Caco-2 (cell line): ENCODE data around the gene FRMD4A. TPM values are rescaled to one million over a fixed set of nuclear protein-coding genes. Genes with fewer than 3 reads are reported as not detected.

Experiments
- BruUV-seq: library from RNA; stranded (reverse); fragments of 400-500 nt; replicated peaks from 2 replicates; lab custom pipeline; 2021; lab: Mats Ljungman, UMichigan
- CTCF ChIA-PET: fragments of 300-600 bp; sonication (Branson Sonifier 250); formaldehyde crosslinking; loops from one replicate; lab custom pipeline; 2022; ENCODE audit warnings: antibody characterized with exemption; lab: Charles Lee
- POLR2A ChIA-PET: fragments of 300-600 bp; sonication (Branson Sonifier 250); formaldehyde crosslinking; loops from one replicate; lab custom pipeline; 2022; ENCODE audit warnings: antibody characterized with exemption; lab: Charles Lee
- DNase-seq, 2 experiments: peaks; one replicate each; pipeline versions ENCODE4 v3.0.0 to v3.0.0-alpha.2; 2020 to 2022
- H3K27me3 ChIP-seq: replicated peaks from 2 replicates; pipeline ENCODE4 v1.6.0; 2011; ENCODE audit warnings: low read length; ENCODE audit not compliant: control insufficient read depth, insufficient read depth
- H3K36me3 ChIP-seq: 2 replicates; pipeline ENCODE4 v1.5.1; 2011; ENCODE audit warnings: low read length; ENCODE audit not compliant: control insufficient read depth, insufficient read depth
- H3K4me1 ChIP-seq: fragments of 250-450 bp; sonication (Bioruptor Pico); 2 replicates; pipeline ENCODE4 v1.5.1; 2020; ENCODE audit warnings: mild to moderate bottlenecking
- H3K4me3 ChIP-seq: 2 replicates; pipeline ENCODE4 v1.5.1; 2011; ENCODE audit warnings: low read depth, mild to moderate bottlenecking, control low read depth, low read length
- H3K9me3 ChIP-seq: fragments of 250-450 bp; sonication (Bioruptor Pico); 2 replicates; pipeline ENCODE4 v1.5.1; 2020; ENCODE audit warnings: mild to moderate bottlenecking, moderate library complexity
- H3K27ac Mint-ChIP-seq: one replicate; pipeline ENCODE4 v1.8.0; 2022; ENCODE audit warnings: mixed read lengths; ENCODE audit not compliant: unreplicated experiment
- H3K27me3 Mint-ChIP-seq: one replicate; pipeline ENCODE4 v1.8.0; 2022; ENCODE audit warnings: mixed read lengths; ENCODE audit not compliant: insufficient read depth, unreplicated experiment
- H3K36me3 Mint-ChIP-seq: one replicate; pipeline ENCODE4 v1.8.0; 2022; ENCODE audit warnings: mild to moderate bottlenecking, mixed read lengths; ENCODE audit not compliant: insufficient read depth, unreplicated experiment
- H3K4me1 Mint-ChIP-seq: one replicate; pipeline ENCODE4 v1.8.0; 2022; ENCODE audit warnings: low read depth, mixed read lengths; ENCODE audit not compliant: unreplicated experiment
- H3K4me3 Mint-ChIP-seq: one replicate; pipeline ENCODE4 v1.8.0; 2022; ENCODE audit warnings: mild to moderate bottlenecking, moderate library complexity, mixed read lengths; ENCODE audit not compliant: unreplicated experiment
- H3K9me3 Mint-ChIP-seq: one replicate; pipeline ENCODE4 v1.8.0; 2022; ENCODE audit warnings: mixed read lengths; ENCODE audit not compliant: unreplicated experiment
- intact Hi-C: fragments of 100-400 bp; cut with micrococcal nuclease; formaldehyde crosslinking; loops from one replicate; pipeline ENCODE4 v1.10.0; 2022; ENCODE audit not compliant: unreplicated experiment
- total RNA-seq: library from RNA; stranded (reverse); gene quantifications from 2 replicates; pipeline ENCODE4 v1.2.3, GENCODE V29; 2022
- TF ChIP-seq, protein P1 (sequence below), 2 experiments: fragments of 200-600 bp in 1 of 2; IDR thresholded peaks; 1 replicate in 1 of 2; 2 replicates in 1 of 2; pipeline versions ENCODE4 v1.5.1 to v1.8.0; 2011 to 2022; ENCODE audit warnings: antibody characterized with exemption in 1 of 2, control low read depth in 1 of 2, inconsistent platforms in 1 of 2, low read depth in 1 of 2, low read length in 1 of 2, mild to moderate bottlenecking in 1 of 2, moderate library complexity in 1 of 2; ENCODE audit not compliant: insufficient read depth in 1 of 2, severe bottlenecking in 1 of 2, unreplicated experiment in 1 of 2

Gene FRMD4A
- total RNA-seq, 1 experiment from 2014 or later: 52.1 TPM

DNA sequence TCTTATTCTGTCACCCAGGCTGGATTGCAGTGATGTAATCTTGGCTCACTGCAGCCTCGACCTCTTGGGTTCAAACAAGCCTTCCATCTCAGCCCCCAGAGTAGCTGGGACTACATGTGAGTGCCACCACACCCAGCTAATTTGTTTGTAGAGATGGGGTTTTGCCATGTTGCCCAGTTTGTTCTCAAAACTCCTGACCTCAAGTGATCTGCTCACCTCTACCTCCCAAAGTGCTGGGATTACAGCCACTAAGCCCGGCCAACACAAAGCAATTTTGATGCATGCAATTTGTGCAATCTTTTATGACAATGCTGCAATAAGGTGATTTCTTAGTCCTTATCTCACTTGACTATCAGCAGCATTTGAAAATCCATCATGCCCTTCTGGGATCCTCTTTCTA lies 333.1 kb downstream of the FRMD4A start:
- H3K27me3 Mint-ChIP-seq: peaks cover 6% of the 10 kb centered on the region
- intact Hi-C loops: loop anchor here (5.0 kb wide), 1 partner anchor 210 kb away; no protein-coding TSS in a partner anchor
- ChIA-PET POLR2A (no interaction called here), CTCF (no interaction called here)
- Histone ChIP-seq H3K27me3 (no peaks in the 10 kb centered on the region), H3K4me3 (no peak overlapping the region), H3K4me1 (no peaks in the 10 kb centered on the region), H3K36me3 (no peaks in the 10 kb centered on the region), H3K9me3 (no peaks in the 10 kb centered on the region)
- no peaks in the 10 kb centered on the region for H3K4me1 Mint-ChIP-seq
- H3K4me3 Mint-ChIP-seq: no peak overlapping the region
- TF ChIP-seq, protein P1, sequence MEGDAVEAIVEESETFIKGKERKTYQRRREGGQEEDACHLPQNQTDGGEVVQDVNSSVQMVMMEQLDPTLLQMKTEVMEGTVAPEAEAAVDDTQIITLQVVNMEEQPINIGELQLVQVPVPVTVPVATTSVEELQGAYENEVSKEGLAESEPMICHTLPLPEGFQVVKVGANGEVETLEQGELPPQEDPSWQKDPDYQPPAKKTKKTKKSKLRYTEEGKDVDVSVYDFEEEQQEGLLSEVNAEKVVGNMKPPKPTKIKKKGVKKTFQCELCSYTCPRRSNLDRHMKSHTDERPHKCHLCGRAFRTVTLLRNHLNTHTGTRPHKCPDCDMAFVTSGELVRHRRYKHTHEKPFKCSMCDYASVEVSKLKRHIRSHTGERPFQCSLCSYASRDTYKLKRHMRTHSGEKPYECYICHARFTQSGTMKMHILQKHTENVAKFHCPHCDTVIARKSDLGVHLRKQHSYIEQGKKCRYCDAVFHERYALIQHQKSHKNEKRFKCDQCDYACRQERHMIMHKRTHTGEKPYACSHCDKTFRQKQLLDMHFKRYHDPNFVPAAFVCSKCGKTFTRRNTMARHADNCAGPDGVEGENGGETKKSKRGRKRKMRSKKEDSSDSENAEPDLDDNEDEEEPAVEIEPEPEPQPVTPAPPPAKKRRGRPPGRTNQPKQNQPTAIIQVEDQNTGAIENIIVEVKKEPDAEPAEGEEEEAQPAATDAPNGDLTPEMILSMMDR (IDR thresholded peaks at IDR 0.05; ENCODE audit: insufficient read depth in 1 of 2, low read depth in 1 of 2, low read length in 1 of 2, severe bottlenecking in 1 of 2, unreplicated experiment in 1 of 2): no peak
- no peak for DNase-seq
- peaks cover 23% of the 10 kb centered on the region for H3K9me3 Mint-ChIP-seq
- BruUV-seq: no TSS peak
- H3K36me3 Mint-ChIP-seq: no peaks in the 10 kb centered on the region
- H3K27ac Mint-ChIP-seq: no peak overlapping the region

DNA sequence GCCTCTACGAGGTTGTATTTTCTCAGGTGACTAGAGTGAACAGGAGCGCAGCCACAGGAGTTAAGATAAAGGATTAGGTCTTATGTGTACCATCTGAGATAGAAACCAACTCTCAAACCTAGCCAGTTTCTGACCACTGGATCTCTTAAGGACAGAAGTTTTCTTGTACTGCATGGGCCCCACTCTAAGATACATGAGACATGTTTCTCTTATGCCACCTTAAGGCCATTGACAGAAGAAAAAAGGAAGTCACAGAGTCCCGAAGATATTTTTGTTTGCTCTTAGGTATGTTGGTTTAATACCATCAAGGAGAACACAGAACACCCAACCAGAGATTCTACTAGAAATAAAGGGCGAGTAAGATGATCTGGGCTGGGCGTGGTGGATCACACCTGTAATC lies 335.8 kb downstream of the FRMD4A start:
- Mint-ChIP-seq H3K4me3 (no peak overlapping the region), H3K9me3 (peaks cover 23% of the 10 kb centered on the region), H3K27me3 (peaks cover 3% of the 10 kb centered on the region), H3K36me3 (no peaks in the 10 kb centered on the region), H3K4me1 (no peaks in the 10 kb centered on the region), H3K27ac (no peak overlapping the region)
- CTCF ChIA-PET: no interaction called here
- no peaks in the 10 kb centered on the region for H3K9me3 ChIP-seq
- H3K36me3 ChIP-seq: no peaks in the 10 kb centered on the region
- DNase-seq: no peak
- intact Hi-C loops: loop anchor here (5.0 kb wide), 1 partner anchor 208 kb away; no protein-coding TSS in a partner anchor
- no peaks in the 10 kb centered on the region for H3K4me1 ChIP-seq
- TF ChIP-seq, protein P1 (IDR thresholded peaks at IDR 0.05; ENCODE audit: insufficient read depth in 1 of 2, low read depth in 1 of 2, low read length in 1 of 2, severe bottlenecking in 1 of 2, unreplicated experiment in 1 of 2): no peak
- no peaks in the 10 kb centered on the region for H3K27me3 ChIP-seq
- BruUV-seq: no TSS peak
- H3K4me3 ChIP-seq: no peak overlapping the region
- POLR2A ChIA-PET: no interaction called here

DNA sequence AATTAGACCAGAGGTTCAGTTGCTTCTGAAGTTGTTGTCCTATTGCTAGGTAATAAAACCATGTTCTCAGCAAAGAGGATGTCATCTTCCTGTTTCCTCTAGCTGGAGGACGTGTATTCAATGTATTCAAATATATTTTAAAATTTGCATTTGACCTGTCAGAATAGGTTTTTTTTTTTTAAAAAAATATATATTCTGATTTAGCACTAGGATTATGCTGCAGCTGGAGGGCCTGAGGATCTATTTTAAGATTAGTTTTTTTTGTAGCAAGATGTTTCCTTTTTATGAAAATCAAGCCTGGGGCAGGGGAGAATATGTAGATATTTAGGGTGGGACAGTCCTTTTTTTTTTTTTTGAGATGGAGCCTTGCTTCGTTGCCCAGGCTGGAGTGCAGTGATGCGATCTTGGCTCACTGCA lies 337.0 kb downstream of the FRMD4A start:
- Mint-ChIP-seq H3K9me3 (peaks cover 15% of the 10 kb centered on the region), H3K36me3 (no peaks in the 10 kb centered on the region), H3K4me3 (no peak overlapping the region), H3K4me1 (no peaks in the 10 kb centered on the region), H3K27ac (no peak overlapping the region), H3K27me3 (peaks cover 3% of the 10 kb centered on the region)
- TF ChIP-seq, protein P1 (IDR thresholded peaks at IDR 0.05; ENCODE audit: insufficient read depth in 1 of 2, low read depth in 1 of 2, low read length in 1 of 2, severe bottlenecking in 1 of 2, unreplicated experiment in 1 of 2): no peak
- intact Hi-C loops: no loop called here
- Histone ChIP-seq H3K9me3 (no peaks in the 10 kb centered on the region), H3K27me3 (no peaks in the 10 kb centered on the region), H3K4me3 (no peak overlapping the region), H3K36me3 (no peaks in the 10 kb centered on the region), H3K4me1 (no peaks in the 10 kb centered on the region)
- BruUV-seq: no TSS peak
- ChIA-PET CTCF (no interaction called here), POLR2A (no interaction called here)
- no peak for DNase-seq
